ENCODE data around the gene EHMT1.

The EHMT1 gene

GRCh38 chr9:137610944-137611343 lies 7.9 kb upstream of the EHMT1 start:
- Histone ChIP-seq H3K36me3 (ENCODE audit: control insufficient read depth, insufficient read depth, low read length) (no peaks in the 10 kb centered on the region), H3K9ac (ENCODE audit: low read length) (no peak overlapping the region), H3K56ac (ENCODE audit: low read length) (no peak overlapping the region), H4K8ac (ENCODE audit: low read depth, low read length) (no peak overlapping the region), H2BK5ac (ENCODE audit: low read length) (no peak overlapping the region), H3K4me3 (ENCODE audit: low read length) (no peak overlapping the region), H2BK15ac (replicated peaks; ENCODE audit: low read depth) (no peak overlapping the region), H3K4ac (ENCODE audit: low read depth, low read length) (no peak overlapping the region), H2AK5ac (ENCODE audit: low read length) (no peak overlapping the region), H4K5ac (ENCODE audit: low read length) (no peak overlapping the region), H3K79me2 (ENCODE audit: control insufficient read depth, insufficient read depth, low read length) (no peaks in the 10 kb centered on the region), H3K27me3 (ENCODE audit: insufficient read depth, low read length, poor library complexity) (no peaks in the 10 kb centered on the region), H3K79me1 (ENCODE audit: low read length) (peaks cover 3% of the 10 kb centered on the region), H3K23ac (ENCODE audit: low read length) (no peak overlapping the region), H3K27ac (ENCODE audit: low read depth, low read length) (no peak overlapping the region), H3K4me2 (ENCODE audit: low read length) (no peak overlapping the region), H2BK120ac (ENCODE audit: low read depth, low read length) (no peak overlapping the region), H3K4me1 (ENCODE audit: control insufficient read depth, low read depth, low read length) (peaks cover 3% of the 10 kb centered on the region), H3K18ac (ENCODE audit: low read length) (no peak overlapping the region)
- DNase-seq: no peak
- WGBS (ENCODE audit: extremely low coverage, insufficient coverage, low lambda C conversion rate): no CpG with 5 or more reads among the region's 6 CpGs

DNA sequence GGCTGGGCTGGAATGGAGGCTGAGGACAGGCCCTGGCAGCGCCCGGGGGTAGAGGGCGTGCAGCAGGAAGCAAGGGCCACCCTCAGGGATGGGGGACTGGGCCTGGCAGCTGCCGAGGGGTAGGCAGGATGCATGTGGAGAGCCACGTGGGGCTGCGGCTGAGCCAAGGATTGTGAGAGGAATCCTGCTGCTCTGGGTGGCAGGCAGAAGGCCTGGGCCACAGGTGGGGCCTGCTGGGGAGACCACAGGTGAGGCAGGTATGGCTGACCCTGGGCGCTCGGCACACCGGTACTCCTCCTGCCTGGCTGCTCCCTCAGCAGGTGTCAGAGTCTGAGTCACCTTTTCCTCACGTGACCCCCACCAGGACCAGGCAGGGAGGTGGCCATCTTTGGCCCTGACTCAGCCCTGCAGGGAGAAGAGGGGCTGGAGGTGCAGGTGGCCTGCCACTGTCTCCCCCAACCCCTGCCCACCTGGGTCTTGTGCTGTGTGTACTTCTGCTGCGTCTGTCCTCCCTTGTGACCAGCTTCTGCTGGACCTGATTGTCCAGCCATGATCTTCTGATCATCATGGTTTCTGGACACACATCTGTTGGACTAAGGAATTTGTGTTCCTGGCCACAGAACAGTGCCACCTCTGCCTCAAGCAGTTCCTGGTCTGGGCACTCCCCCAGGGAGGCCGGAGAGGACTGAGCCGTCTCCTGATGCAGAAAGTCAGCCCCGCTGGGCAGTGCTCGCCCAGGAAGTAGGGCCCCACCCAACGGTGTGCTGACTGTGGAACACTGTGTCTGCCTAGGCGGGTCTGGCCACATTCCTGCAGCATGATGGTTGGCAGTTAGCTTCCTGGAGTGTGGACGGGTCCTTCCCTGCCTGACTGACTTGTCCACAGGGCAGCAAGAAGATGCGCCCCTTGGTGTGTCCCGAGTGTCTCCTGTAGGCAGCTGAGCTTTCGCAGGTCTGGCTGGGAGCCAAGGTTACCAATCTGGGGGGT lies 6.9 kb upstream of the EHMT1 start:
- no CpG with 5 or more reads among the region's 21 CpGs for WGBS (ENCODE audit: extremely low coverage, insufficient coverage, low lambda C conversion rate)
- Histone ChIP-seq H2BK5ac (ENCODE audit: low read length) (no peak overlapping the region), H3K4me1 (ENCODE audit: control insufficient read depth, low read depth, low read length) (peaks cover 3% of the 10 kb centered on the region), H3K56ac (ENCODE audit: low read length) (peak overlapping the region; percentile 9), H3K23ac (ENCODE audit: low read length) (no peak overlapping the region), H3K79me1 (ENCODE audit: low read length) (peaks cover 5% of the 10 kb centered on the region), H3K27me3 (ENCODE audit: insufficient read depth, low read length, poor library complexity) (no peaks in the 10 kb centered on the region), H2BK120ac (ENCODE audit: low read depth, low read length) (no peak overlapping the region), H3K9ac (ENCODE audit: low read length) (no peak overlapping the region), H3K36me3 (ENCODE audit: control insufficient read depth, insufficient read depth, low read length) (peaks cover 4% of the 10 kb centered on the region), H3K4ac (ENCODE audit: low read depth, low read length) (no peak overlapping the region), H2AK5ac (ENCODE audit: low read length) (no peak overlapping the region), H3K18ac (ENCODE audit: low read length) (no peak overlapping the region), H3K27ac (ENCODE audit: low read depth, low read length) (no peak overlapping the region), H3K4me2 (ENCODE audit: low read length) (no peak overlapping the region), H4K8ac (ENCODE audit: low read depth, low read length) (no peak overlapping the region), H3K79me2 (ENCODE audit: control insufficient read depth, insufficient read depth, low read length) (peaks cover 5% of the 10 kb centered on the region), H4K5ac (ENCODE audit: low read length) (no peak overlapping the region), H3K4me3 (ENCODE audit: low read length) (no peak overlapping the region), H2BK15ac (replicated peaks; ENCODE audit: low read depth) (no peak overlapping the region)
- DNase-seq: peak; percentile 67

DNA sequence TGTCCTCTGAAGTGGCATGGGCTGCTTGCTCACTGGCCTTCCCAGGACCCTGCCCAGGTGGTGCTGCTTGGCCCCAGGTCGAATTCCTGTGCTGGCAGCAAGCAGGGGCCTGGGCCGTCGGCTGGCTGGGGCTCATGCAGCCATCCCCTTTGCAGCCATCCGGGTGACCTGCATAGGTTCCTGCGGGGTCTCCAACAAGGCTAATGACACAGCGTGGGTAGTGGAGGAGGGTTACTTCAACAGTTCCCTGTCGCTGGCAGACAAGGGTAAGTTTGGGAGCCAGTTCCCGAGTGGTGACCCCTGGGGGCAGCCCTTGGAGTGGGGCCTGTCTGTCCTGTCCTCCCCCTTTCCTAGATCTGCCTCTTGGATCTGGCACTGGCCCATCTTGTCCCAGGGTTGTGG lies 6.1 kb upstream of the EHMT1 start:
- H3K9ac ChIP-seq (ENCODE audit: low read length): no peak overlapping the region

GRCh38 chr9:137613259-137613658 lies 5.5 kb upstream of the EHMT1 start:
- H2BK15ac ChIP-seq (replicated peaks; ENCODE audit: low read depth): no peak overlapping the region
- H3K27ac ChIP-seq (ENCODE audit: low read depth, low read length): no peak overlapping the region
- no peak overlapping the region for H2AK5ac ChIP-seq (ENCODE audit: low read length)
- H3K27me3 ChIP-seq (ENCODE audit: insufficient read depth, low read length, poor library complexity): no peaks in the 10 kb centered on the region
- DNase-seq: no peak
- H3K4me2 ChIP-seq (ENCODE audit: low read length): no peak overlapping the region
- H3K79me1 ChIP-seq (ENCODE audit: low read length): peaks cover 10% of the 10 kb centered on the region
- no peak overlapping the region for H3K4ac ChIP-seq (ENCODE audit: low read depth, low read length)
- no peak overlapping the region for H3K9ac ChIP-seq (ENCODE audit: low read length)
- no peak overlapping the region for H4K5ac ChIP-seq (ENCODE audit: low read length)
- H4K8ac ChIP-seq (ENCODE audit: low read depth, low read length): no peak overlapping the region
- no peak overlapping the region for H3K4me3 ChIP-seq (ENCODE audit: low read length)
- H2BK120ac ChIP-seq (ENCODE audit: low read depth, low read length): no peak overlapping the region
- WGBS (ENCODE audit: extremely low coverage, insufficient coverage, low lambda C conversion rate): no CpG with 5 or more reads among the region's 5 CpGs
- H3K56ac ChIP-seq (ENCODE audit: low read length): no peak overlapping the region
- H3K36me3 ChIP-seq (ENCODE audit: control insufficient read depth, insufficient read depth, low read length): peaks cover 4% of the 10 kb centered on the region
- H3K23ac ChIP-seq (ENCODE audit: low read length): no peak overlapping the region
- H3K4me1 ChIP-seq (ENCODE audit: control insufficient read depth, low read depth, low read length): peaks cover 5% of the 10 kb centered on the region
- H3K18ac ChIP-seq (ENCODE audit: low read length): no peak overlapping the region
- peaks cover 15% of the 10 kb centered on the region for H3K79me2 ChIP-seq (ENCODE audit: control insufficient read depth, insufficient read depth, low read length)
- no peak overlapping the region for H2BK5ac ChIP-seq (ENCODE audit: low read length)

More for the DNA sequence above, 6.1 kb upstream of the EHMT1 start:
- H3K79me1 ChIP-seq (ENCODE audit: low read length): peaks cover 8% of the 10 kb centered on the region
- no peak overlapping the region for H3K27ac ChIP-seq (ENCODE audit: low read depth, low read length)
- no peak overlapping the region for H4K5ac ChIP-seq (ENCODE audit: low read length)
- no peak overlapping the region for H3K23ac ChIP-seq (ENCODE audit: low read length)
- H3K4ac ChIP-seq (ENCODE audit: low read depth, low read length): no peak overlapping the region
- no peaks in the 10 kb centered on the region for H3K27me3 ChIP-seq (ENCODE audit: insufficient read depth, low read length, poor library complexity)
- peaks cover 5% of the 10 kb centered on the region for H3K4me1 ChIP-seq (ENCODE audit: control insufficient read depth, low read depth, low read length)
- no peak overlapping the region for H3K18ac ChIP-seq (ENCODE audit: low read length)
- H3K36me3 ChIP-seq (ENCODE audit: control insufficient read depth, insufficient read depth, low read length): peaks cover 4% of the 10 kb centered on the region
- H3K56ac ChIP-seq (ENCODE audit: low read length): peak overlapping the region; percentile 5
- peaks cover 10% of the 10 kb centered on the region for H3K79me2 ChIP-seq (ENCODE audit: control insufficient read depth, insufficient read depth, low read length)
- no peak overlapping the region for H3K4me3 ChIP-seq (ENCODE audit: low read length)
- no peak overlapping the region for H2BK5ac ChIP-seq (ENCODE audit: low read length)
- DNase-seq: no peak
- H2BK15ac ChIP-seq (replicated peaks; ENCODE audit: low read depth): no peak overlapping the region
- no peak overlapping the region for H4K8ac ChIP-seq (ENCODE audit: low read depth, low read length)
- WGBS (ENCODE audit: extremely low coverage, insufficient coverage, low lambda C conversion rate): no CpG with 5 or more reads among the region's 8 CpGs
- H2AK5ac ChIP-seq (ENCODE audit: low read length): no peak overlapping the region
- no peak overlapping the region for H2BK120ac ChIP-seq (ENCODE audit: low read depth, low read length)
- no peak overlapping the region for H3K4me2 ChIP-seq (ENCODE audit: low read length)

- Histone ChIP-seq H2BK5ac (ENCODE audit: low read length) (no peak overlapping the region), H3K4me1 (ENCODE audit: control insufficient read depth, low read depth, low read length) (peaks cover 5% of the 10 kb centered on the region), H3K4me3 (ENCODE audit: low read length) (no peak overlapping the region), H4K8ac (ENCODE audit: low read depth, low read length) (no peak overlapping the region), H4K5ac (ENCODE audit: low read length) (no peak overlapping the region), H3K4ac (ENCODE audit: low read depth, low read length) (no peak overlapping the region), H3K4me2 (ENCODE audit: low read length) (no peak overlapping the region), H3K79me2 (ENCODE audit: control insufficient read depth, insufficient read depth, low read length) (peaks cover 16% of the 10 kb centered on the region), H3K9ac (ENCODE audit: low read length) (no peak overlapping the region), H3K56ac (ENCODE audit: low read length) (no peak overlapping the region), H3K27ac (ENCODE audit: low read depth, low read length) (no peak overlapping the region), H3K23ac (ENCODE audit: low read length) (no peak overlapping the region), H3K27me3 (ENCODE audit: insufficient read depth, low read length, poor library complexity) (no peaks in the 10 kb centered on the region), H3K18ac (ENCODE audit: low read length) (no peak overlapping the region), H3K36me3 (ENCODE audit: control insufficient read depth, insufficient read depth, low read length) (peaks cover 4% of the 10 kb centered on the region), H2BK120ac (ENCODE audit: low read depth, low read length) (no peak overlapping the region), H3K79me1 (ENCODE audit: low read length) (peaks cover 11% of the 10 kb centered on the region), H2AK5ac (ENCODE audit: low read length) (no peak overlapping the region), H2BK15ac (replicated peaks; ENCODE audit: low read depth) (no peak overlapping the region)
- DNase-seq: no peak
- no CpG with 5 or more reads among the region's 27 CpGs for WGBS (ENCODE audit: extremely low coverage, insufficient coverage, low lambda C conversion rate)
Observed at GRCh38 chr9:137613738-137614523, 4.9 kb upstream of the EHMT1 start.

Data from mesendoderm (in vitro differentiated cells).